Measurements from ENCODE around the gene RUVBL2.
"Not testable (repeated sequence)": the region's sequence is repeated elsewhere in the genome, so short reads cannot be mapped to it uniquely, and the experiment has no call there.

Gene RUVBL2

GRCh38 chr19:49030323-49030722 is 36.6 kb downstream of the RUVBL2 start:
- DNase-seq (ENCODE audit: low read depth); H3K4me3 ChIP-seq (ENCODE audit: low read depth, low read length): not testable (repeated sequence)

- DNase-seq (ENCODE audit: low read depth); H3K4me3 ChIP-seq (ENCODE audit: low read depth, low read length): not testable (repeated sequence)
- peak; percentile 38 for TF ChIP-seq CTCF (conservative IDR thresholded peaks at IDR 0.05; ENCODE audit: low read depth, low read length)
These were observed 38.1 kb downstream of the RUVBL2 start, which contains the start of gene CGB2 for GRCh38 chr19:49031642-49032301. TSS of gene CGB2 (plus strand) at chr19:49031890. CDS start at chr19:49032096, 206 bp downstream.

GRCh38 chr19:49036815-49037214 is 43.1 kb downstream of the RUVBL2 start, which contains the start of gene CGB1:
TSS of gene CGB1 (minus strand) at chr19:49036895. CDS start at chr19:49036711, 184 bp downstream.
- TF ChIP-seq CTCF (conservative IDR thresholded peaks at IDR 0.05; ENCODE audit: low read depth, low read length): peak; percentile 49
- DNase-seq (ENCODE audit: low read depth); H3K4me3 ChIP-seq (ENCODE audit: low read depth, low read length): not testable (repeated sequence)

GRCh38 chr19:49038111-49038510 is 44.4 kb downstream of the RUVBL2 start:
- not testable (repeated sequence) for DNase-seq (ENCODE audit: low read depth); H3K4me3 ChIP-seq (ENCODE audit: low read depth, low read length)

- peak; percentile 65 for DNase-seq (ENCODE audit: low read depth)
- H3K4me3 ChIP-seq (ENCODE audit: low read depth, low read length): not testable (repeated sequence)
These were observed 45.0 kb downstream of the RUVBL2 start for GRCh38 chr19:49038557-49039276.

GRCh38 chr19:49039736-49040135 is 46.0 kb downstream of the RUVBL2 start:
- DNase-seq (ENCODE audit: low read depth); H3K4me3 ChIP-seq (ENCODE audit: low read depth, low read length): not testable (repeated sequence)

GRCh38 chr19:49042177-49042576 is 48.5 kb downstream of the RUVBL2 start:
- DNase-seq (ENCODE audit: low read depth): peak; percentile 28
- TF ChIP-seq CTCF (conservative IDR thresholded peaks at IDR 0.05; ENCODE audit: low read depth, low read length): no peak
- no peak overlapping the region for H3K4me3 ChIP-seq (ENCODE audit: low read depth, low read length)

GRCh38 chr19:49042666-49043065 is 49.0 kb downstream of the RUVBL2 start:
- DNase-seq (ENCODE audit: low read depth); H3K4me3 ChIP-seq (ENCODE audit: low read depth, low read length): not testable (repeated sequence)

- H3K4me3 ChIP-seq (ENCODE audit: low read depth, low read length); DNase-seq (ENCODE audit: low read depth): not testable (repeated sequence)
These were observed 49.9 kb downstream of the RUVBL2 start, which contains the start of gene CGB5 for GRCh38 chr19:49043548-49043947. TSS of gene CGB5 (plus strand) at chr19:49043848. CDS start at chr19:49044210, 362 bp downstream.

GRCh38 chr19:49049011-49049410 is 55.3 kb downstream of the RUVBL2 start, which contains the start of gene CGB8:
TSS of gene CGB8 (minus strand) at chr19:49049111. CDS start at chr19:49048739, 372 bp downstream.
- not testable (repeated sequence) for DNase-seq (ENCODE audit: low read depth)

GRCh38 chr19:49049834-49050233 is 56.1 kb downstream of the RUVBL2 start:
- not testable (repeated sequence) for DNase-seq (ENCODE audit: low read depth); H3K4me3 ChIP-seq (ENCODE audit: low read depth, low read length)

More at GRCh38 chr19:49049011-49049410, 55.3 kb downstream of the RUVBL2 start, which contains the start of gene CGB8:
- not testable (repeated sequence) for H3K4me3 ChIP-seq (ENCODE audit: low read depth, low read length)

GRCh38 chr19:49050376-49051033 is 56.8 kb downstream of the RUVBL2 start:
- DNase-seq (ENCODE audit: low read depth): peak; percentile 42
- not testable (repeated sequence) for H3K4me3 ChIP-seq (ENCODE audit: low read depth, low read length)

All from choroid plexus epithelial cell (primary cell).